WTC11 (cell line): ENCODE results near the gene RWDD4. TPM values are rescaled to one million over a fixed set of nuclear protein-coding genes. Genes with fewer than 3 reads are reported as not detected.
A peak's percentile ranks its signal among the peaks of the same experiment; 100 is the strongest.

Experiments
- ATAC-seq: fragments of 200-7000 bp; cut with Tn5 transposase; 2 replicates; pipeline ENCODE4 v1.10.0; 2021; ENCODE audit warnings: mild to moderate bottlenecking, moderate library complexity
- CTCF ChIA-PET: fragments of 300-600 bp; sonication (Branson Sonifier 250); formaldehyde crosslinking; loops from one replicate; lab custom pipeline; 2021; ENCODE audit warnings: antibody characterized with exemption; lab: Charles Lee
- POLR2A ChIA-PET: fragments of 350-600 bp; sonication (Branson Sonifier 250); formaldehyde crosslinking; loops from one replicate; lab custom pipeline; 2021; ENCODE audit warnings: antibody characterized with exemption; lab: Charles Lee
- DNase-seq: peaks from one replicate; pipeline ENCODE4 v3.0.0; 2021; ENCODE audit warnings: low spot score
- H3K27ac Mint-ChIP-seq: 2 replicates; pipeline ENCODE4 v1.8.0; 2021; ENCODE audit warnings: mixed read lengths
- H3K27me3 Mint-ChIP-seq: 2 replicates; pipeline ENCODE4 v1.8.0; 2021; ENCODE audit warnings: low read depth, mild to moderate bottlenecking, moderate library complexity, mixed read lengths
- H3K36me3 Mint-ChIP-seq: 2 replicates; pipeline ENCODE4 v1.8.0; 2021; ENCODE audit warnings: mixed read lengths
- H3K4me1 Mint-ChIP-seq: 2 replicates; pipeline ENCODE4 v1.8.0; 2022; ENCODE audit warnings: mixed read lengths
- H3K4me3 Mint-ChIP-seq: 2 replicates; pipeline ENCODE4 v1.8.0; 2021; ENCODE audit warnings: mild to moderate bottlenecking, moderate library complexity, mixed read lengths
- H3K9me3 Mint-ChIP-seq: 2 replicates; pipeline ENCODE4 v1.8.0; 2021; ENCODE audit warnings: mixed read lengths
- ATF1 ChIP-seq: sonication (generic); formaldehyde crosslinking; IDR thresholded peaks from 2 replicates; pipeline ENCODE4 v1.8.1; 2023; ENCODE audit warnings: mild to moderate bottlenecking, moderate library complexity, missing genetic modification reagents
- CDX4 ChIP-seq: fragments of 250-450 bp; sonication (Bioruptor Pico); IDR thresholded peaks from 2 replicates; pipeline ENCODE4 v1.9.0; 2021; ENCODE audit warnings: moderate library complexity, mild to moderate bottlenecking, inconsistent platforms, borderline replicate concordance
- FOXK1 ChIP-seq: sonication (generic); formaldehyde crosslinking; IDR thresholded peaks from 2 replicates; pipeline ENCODE4 v1.8.0; 2022; ENCODE audit warnings: mild to moderate bottlenecking, moderate library complexity, missing genetic modification reagents
- GABPB1 ChIP-seq: sonication (generic); formaldehyde crosslinking; IDR thresholded peaks from 2 replicates; pipeline ENCODE4 v1.8.1; 2023; ENCODE audit warnings: mild to moderate bottlenecking, missing genetic modification reagents
- GRHL2 ChIP-seq: fragments of 250-450 bp; sonication (Bioruptor Pico); IDR thresholded peaks from 2 replicates; pipeline ENCODE4 v1.8.0; 2022; ENCODE audit warnings: mild to moderate bottlenecking, moderate library complexity; ENCODE audit not compliant: insufficient replicate concordance, severe bottlenecking
- MYBL2 ChIP-seq: sonication (generic); formaldehyde crosslinking; IDR thresholded peaks from 2 replicates; pipeline ENCODE4 v1.8.1; 2023; ENCODE audit warnings: mild to moderate bottlenecking, moderate library complexity, missing genetic modification reagents
- NFE2L1 ChIP-seq: sonication (generic); formaldehyde crosslinking; IDR thresholded peaks from 2 replicates; pipeline ENCODE4 v1.8.1; 2023; ENCODE audit warnings: missing genetic modification reagents
- OVOL2 ChIP-seq: fragments of 250-450 bp; sonication (Bioruptor Pico); IDR thresholded peaks from 2 replicates; pipeline ENCODE4 v1.9.0; 2021; ENCODE audit warnings: mild to moderate bottlenecking, borderline replicate concordance
- STAT6 ChIP-seq: sonication (generic); formaldehyde crosslinking; conservative IDR thresholded peaks from 2 replicates; pipeline ENCODE4 v1.8.1; 2023; ENCODE audit warnings: mild to moderate bottlenecking, low read depth, missing genetic modification reagents, moderate library complexity
- TCF7 ChIP-seq: sonication (generic); formaldehyde crosslinking; IDR thresholded peaks from 2 replicates; pipeline ENCODE4 v1.8.0; 2022; ENCODE audit warnings: mild to moderate bottlenecking, low read depth, missing genetic modification reagents, moderate library complexity
- TEAD4 ChIP-seq: sonication (generic); formaldehyde crosslinking; IDR thresholded peaks from 2 replicates; pipeline ENCODE4 v1.8.0; 2022; ENCODE audit warnings: mild to moderate bottlenecking, missing genetic modification reagents
- ZNF512 ChIP-seq: sonication (generic); formaldehyde crosslinking; IDR thresholded peaks from 2 replicates; pipeline ENCODE4 v1.8.1; 2022; ENCODE audit warnings: missing genetic modification reagents, borderline replicate concordance
- ZSCAN18 ChIP-seq: fragments of 250-450 bp; sonication (Bioruptor Pico); IDR thresholded peaks from 2 replicates; pipeline ENCODE4 v2.1.2; 2022; ENCODE audit warnings: mild to moderate bottlenecking, moderate library complexity
- total RNA-seq: library from RNA; stranded (reverse); gene quantifications from 3 replicates; pipeline ENCODE4 v1.2.3, GENCODE V29; 2021
- TF ChIP-seq, protein P1 (sequence below): fragments of 250-450 bp; sonication (Bioruptor Pico); IDR thresholded peaks from 2 replicates; pipeline ENCODE4 v1.9.0; 2021; ENCODE audit warnings: mild to moderate bottlenecking, borderline replicate concordance

RWDD4 gene
- total RNA-seq, 1 experiment from 2014 or later = 17.8 TPM

DNA sequence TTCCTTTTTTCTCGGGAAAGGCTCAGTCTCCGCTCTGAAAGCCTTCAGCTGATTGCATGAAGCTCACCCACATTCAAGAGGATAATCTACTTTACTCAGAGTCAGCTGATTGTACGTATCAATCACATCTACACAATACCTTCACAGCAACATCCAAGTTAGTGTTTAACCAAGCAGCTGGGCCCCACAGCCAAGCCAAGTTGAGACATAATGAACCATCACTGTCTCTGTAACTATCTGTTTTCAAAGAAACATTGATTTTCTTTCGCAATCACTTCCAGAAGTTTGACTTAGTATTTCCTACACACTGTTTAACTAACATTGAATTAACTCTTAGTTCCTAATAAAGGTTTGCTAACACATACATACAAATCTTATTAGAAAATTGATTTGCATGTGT lies 40.3 kb downstream of the RWDD4 start:
- Mint-ChIP-seq H3K36me3 (no peaks in the 10 kb centered on the region), H3K27ac (no peak overlapping the region), H3K27me3 (no peaks in the 10 kb centered on the region; the same call in 1 of the 2 replicates), H3K9me3 (0 out of 2 replicates have a peak, but pooled peaks cover 8% of the 10 kb centered on the region), H3K4me3 (no peak overlapping the region), H3K4me1 (no peaks in the 10 kb centered on the region)
- CTCF ChIA-PET = interaction anchor here (1.2 kb wide), 1 partner anchor 16 kb away, joined by 3 read pairs; no protein-coding TSS in a partner anchor
- POLR2A ChIA-PET = no interaction called here
- ATAC-seq (no peak), DNase-seq (no peak)
- TF ChIP-seq GABPB1 (CRISPR knock-in tag) = 0 out of 2 replicates have a peak, but pooled peaks have one; percentile 17
- TF ChIP-seq NFE2L1 (CRISPR knock-in tag) = no peak
- no peak for TF ChIP-seq ATF1 (CRISPR knock-in tag)

GRCh38 chr4:183617075-183617474 lies 41.9 kb downstream of the RWDD4 start:
- peaks cover 3% of the 10 kb centered on the region; the same call in 1 of the 2 replicates for H3K27me3 Mint-ChIP-seq
- no peaks in the 10 kb centered on the region for H3K4me1 Mint-ChIP-seq
- no peaks in the 10 kb centered on the region for H3K36me3 Mint-ChIP-seq
- ChIA-PET CTCF (no interaction called here), POLR2A (no interaction called here)
- H3K9me3 Mint-ChIP-seq = 0 out of 2 replicates have a peak, but pooled peaks cover 8% of the 10 kb centered on the region
- ATAC-seq = no peak
- H3K4me3 Mint-ChIP-seq = no peak overlapping the region
- 0 out of 2 replicates have a peak, but pooled peaks have one; percentile 52 for TF ChIP-seq ZNF512
- TF ChIP-seq, protein P1, sequence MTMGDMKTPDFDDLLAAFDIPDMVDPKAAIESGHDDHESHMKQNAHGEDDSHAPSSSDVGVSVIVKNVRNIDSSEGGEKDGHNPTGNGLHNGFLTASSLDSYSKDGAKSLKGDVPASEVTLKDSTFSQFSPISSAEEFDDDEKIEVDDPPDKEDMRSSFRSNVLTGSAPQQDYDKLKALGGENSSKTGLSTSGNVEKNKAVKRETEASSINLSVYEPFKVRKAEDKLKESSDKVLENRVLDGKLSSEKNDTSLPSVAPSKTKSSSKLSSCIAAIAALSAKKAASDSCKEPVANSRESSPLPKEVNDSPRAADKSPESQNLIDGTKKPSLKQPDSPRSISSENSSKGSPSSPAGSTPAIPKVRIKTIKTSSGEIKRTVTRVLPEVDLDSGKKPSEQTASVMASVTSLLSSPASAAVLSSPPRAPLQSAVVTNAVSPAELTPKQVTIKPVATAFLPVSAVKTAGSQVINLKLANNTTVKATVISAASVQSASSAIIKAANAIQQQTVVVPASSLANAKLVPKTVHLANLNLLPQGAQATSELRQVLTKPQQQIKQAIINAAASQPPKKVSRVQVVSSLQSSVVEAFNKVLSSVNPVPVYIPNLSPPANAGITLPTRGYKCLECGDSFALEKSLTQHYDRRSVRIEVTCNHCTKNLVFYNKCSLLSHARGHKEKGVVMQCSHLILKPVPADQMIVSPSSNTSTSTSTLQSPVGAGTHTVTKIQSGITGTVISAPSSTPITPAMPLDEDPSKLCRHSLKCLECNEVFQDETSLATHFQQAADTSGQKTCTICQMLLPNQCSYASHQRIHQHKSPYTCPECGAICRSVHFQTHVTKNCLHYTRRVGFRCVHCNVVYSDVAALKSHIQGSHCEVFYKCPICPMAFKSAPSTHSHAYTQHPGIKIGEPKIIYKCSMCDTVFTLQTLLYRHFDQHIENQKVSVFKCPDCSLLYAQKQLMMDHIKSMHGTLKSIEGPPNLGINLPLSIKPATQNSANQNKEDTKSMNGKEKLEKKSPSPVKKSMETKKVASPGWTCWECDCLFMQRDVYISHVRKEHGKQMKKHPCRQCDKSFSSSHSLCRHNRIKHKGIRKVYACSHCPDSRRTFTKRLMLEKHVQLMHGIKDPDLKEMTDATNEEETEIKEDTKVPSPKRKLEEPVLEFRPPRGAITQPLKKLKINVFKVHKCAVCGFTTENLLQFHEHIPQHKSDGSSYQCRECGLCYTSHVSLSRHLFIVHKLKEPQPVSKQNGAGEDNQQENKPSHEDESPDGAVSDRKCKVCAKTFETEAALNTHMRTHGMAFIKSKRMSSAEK (CRISPR knock-in tag) = no peak
- H3K27ac Mint-ChIP-seq = no peak overlapping the region
- no peak for DNase-seq

DNA sequence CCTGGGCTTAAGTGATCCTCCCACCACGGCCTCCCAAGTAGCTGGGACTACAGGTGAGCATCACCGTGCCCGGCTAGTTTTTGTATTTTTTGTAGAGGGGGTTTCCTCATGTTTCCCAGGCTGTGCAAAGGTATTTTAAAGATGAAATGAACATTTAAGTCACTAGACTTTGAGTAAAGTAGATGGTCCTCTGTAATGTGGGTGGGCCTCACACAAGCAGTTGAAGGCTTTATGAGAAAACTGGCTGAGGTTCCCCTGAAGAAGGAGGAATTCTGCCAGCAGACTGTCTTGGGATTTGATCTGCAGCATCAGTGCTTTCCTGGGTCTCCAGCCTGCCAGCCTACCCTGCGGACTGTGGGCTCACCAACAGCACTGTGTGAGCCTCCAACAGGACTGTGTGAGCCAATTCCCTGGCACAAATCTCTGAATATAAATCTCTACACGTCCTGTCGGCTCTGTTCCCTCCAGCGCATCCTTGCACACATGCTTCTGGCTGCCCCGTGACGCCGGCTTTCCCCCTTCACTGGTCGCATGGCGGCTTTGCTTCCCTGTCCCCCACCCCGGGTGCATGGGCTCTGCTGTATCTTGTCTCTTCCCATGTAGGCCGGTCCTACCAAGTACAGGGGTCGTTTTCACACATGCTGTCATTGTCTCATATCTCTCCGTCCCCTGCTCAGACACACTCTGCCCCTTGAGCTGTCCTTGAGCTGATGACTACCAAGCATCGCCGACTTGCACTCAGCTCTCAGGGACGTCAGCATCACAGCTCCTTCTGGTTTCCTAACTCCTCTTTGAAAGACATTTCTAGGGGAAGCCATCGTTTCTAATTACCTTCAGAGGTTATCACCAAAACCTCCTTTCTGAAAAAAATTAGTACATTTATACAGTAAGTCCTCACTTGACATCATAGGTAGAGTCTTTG lies 46.4 kb downstream of the RWDD4 start:
- Mint-ChIP-seq H3K4me1 (no peaks in the 10 kb centered on the region), H3K4me3 (no peak overlapping the region), H3K27ac (no peak overlapping the region), H3K27me3 (peaks cover 3% of the 10 kb centered on the region; the same call in 1 of the 2 replicates), H3K36me3 (no peaks in the 10 kb centered on the region), H3K9me3 (peaks cover 13% of the 10 kb centered on the region; the same call in 1 of the 2 replicates)
- ATAC-seq (no peak), DNase-seq (no peak)
- CTCF ChIA-PET = interaction anchor here (1.4 kb wide), 1 partner anchor 10 kb away, joined by 3 read pairs; no protein-coding TSS in a partner anchor
- POLR2A ChIA-PET = no interaction called here
- TF ChIP-seq MYBL2 (CRISPR knock-in tag) (no peak), GRHL2 (CRISPR knock-in tag) (no peak), CDX4 (CRISPR knock-in tag) (no peak), OVOL2 (CRISPR knock-in tag) (no peak), FOXK1 (CRISPR knock-in tag) (no peak), STAT6 (CRISPR knock-in tag) (no peak), TCF7 (CRISPR knock-in tag) (no peak), ZSCAN18 (no peak), TEAD4 (CRISPR knock-in tag) (no peak)
